Activated CD4-positive, alpha-beta T cell treated with anti-CD3 and anti-CD28 coated beads for 36 hours (primary cell): ENCODE results near the gene ZNF264. TPM values are rescaled to one million over a fixed set of nuclear protein-coding genes. Genes with fewer than 3 reads are reported as not detected.
"Not testable (repeated sequence)": the region's sequence is repeated elsewhere in the genome, so short reads cannot be mapped to it uniquely, and the experiment has no call there.

ENCODE experiments used
- ATAC-seq: fragments of 200-7000 bp; cut with Tn5 transposase; one replicate; pipeline ENCODE4 v1.10.0; 2021; ENCODE audit warnings: mild to moderate bottlenecking, moderate library complexity
- CTCF ChIA-PET: fragments of 350-600 bp; sonication (Branson Sonifier 250); formaldehyde crosslinking; loops from one replicate; lab custom pipeline; 2021; ENCODE audit warnings: antibody characterized with exemption; lab: Charles Lee
- POLR2A ChIA-PET: fragments of 350-600 bp; sonication (Branson Sonifier 250); formaldehyde crosslinking; loops from one replicate; lab custom pipeline; 2021; ENCODE audit warnings: antibody characterized with exemption, inconsistent platforms; lab: Charles Lee
- DNase-seq: peaks from one replicate; pipeline ENCODE4 v3.0.0-alpha.2; 2020
- H3K27ac Mint-ChIP-seq: one replicate; pipeline ENCODE4 v1.8.0; 2021; ENCODE audit warnings: mixed read lengths
- H3K27me3 Mint-ChIP-seq: one replicate; pipeline ENCODE4 v1.8.0; 2021; ENCODE audit warnings: mixed read lengths
- H3K36me3 Mint-ChIP-seq: one replicate; pipeline ENCODE4 v1.8.0; 2021; ENCODE audit warnings: low read depth, mixed read lengths
- H3K4me1 Mint-ChIP-seq: one replicate; pipeline ENCODE4 v1.8.0; 2021; ENCODE audit warnings: mixed read lengths
- H3K4me3 Mint-ChIP-seq: one replicate; pipeline ENCODE4 v1.8.0; 2021; ENCODE audit warnings: mild to moderate bottlenecking, moderate library complexity, mixed read lengths
- H3K9me3 Mint-ChIP-seq: one replicate; pipeline ENCODE4 v1.8.0; 2021; ENCODE audit warnings: low read depth, mixed read lengths
- intact Hi-C, 2 experiments: fragments of 100-400 bp; cut with DNase I in 1 of 2; cut with micrococcal nuclease in 1 of 2; formaldehyde crosslinking; loops; one replicate each; pipeline versions ENCODE4 v1.14.2 to v1.15.1; 2022 to 2024; cut with DNase I, micrococcal nuclease
- total RNA-seq, 2 experiments: library from RNA; stranded (reverse); gene quantifications; one replicate each; pipeline ENCODE4 v1.2.3, GENCODE V29; 2021

The ZNF264 gene
- total RNA-seq: 10 to 100 TPM; 14.8 to 21.1 TPM

DNA sequence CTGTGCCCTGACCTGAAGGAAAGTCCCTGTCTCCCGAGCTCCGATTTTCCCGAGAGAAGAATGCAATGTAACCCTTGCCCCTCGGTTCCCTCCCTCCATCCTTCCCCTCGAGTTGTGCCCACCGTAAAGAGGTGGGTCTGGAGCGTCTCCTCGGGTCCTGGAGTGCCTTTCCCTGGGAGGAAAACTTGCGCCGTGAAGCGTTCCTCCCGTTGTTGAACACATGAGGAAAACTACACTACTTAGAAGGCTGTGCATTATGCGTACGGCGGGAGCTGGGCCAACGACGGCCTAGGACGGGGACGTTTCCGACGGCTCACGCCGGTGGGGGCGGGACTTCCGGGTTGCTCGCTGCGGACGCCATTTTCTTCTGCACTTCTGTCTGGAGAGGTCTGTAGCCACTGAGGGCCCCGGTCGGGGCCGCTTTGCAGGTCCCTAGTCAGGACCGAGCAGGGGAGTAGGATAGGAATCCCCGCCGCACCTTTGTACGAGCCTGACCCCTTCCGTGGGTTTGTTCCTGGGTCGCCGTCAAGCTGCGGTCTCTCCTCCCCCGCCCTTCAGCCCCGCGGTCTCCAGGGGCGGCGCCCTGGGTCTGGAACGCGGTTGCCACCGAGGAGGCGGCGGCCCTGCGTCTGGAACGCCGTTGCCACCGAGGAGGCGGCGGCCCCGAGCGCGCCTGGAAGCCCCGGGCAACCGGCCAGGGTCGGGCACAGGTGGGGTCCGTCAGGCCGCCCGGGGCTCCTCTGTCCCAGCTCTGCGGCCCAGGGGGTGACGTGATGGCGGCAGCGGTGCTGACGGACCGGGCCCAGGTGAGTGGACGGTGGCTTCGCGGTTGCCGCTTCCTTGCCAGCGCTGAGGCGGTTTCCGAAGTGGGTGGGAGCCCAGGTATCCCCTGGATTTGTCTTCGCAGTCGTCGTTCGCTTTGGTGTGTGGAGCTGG is at the start of gene ZNF264:
Gene ZNF264 (plus strand): TSS at position 360 of the 936 bp plus-strand sequence. CDS start 414 bp downstream, at position 774.
- H3K4me3 Mint-ChIP-seq: peak within 1 kb of the TSS; percentile 93
- ATAC-seq (peak; percentile 96), DNase-seq (peak; percentile 93)
- CTCF ChIA-PET: no interaction called here
- H3K27me3 Mint-ChIP-seq: peaks cover 4% of the 10 kb centered on the region
- peaks cover 26% of the 10 kb centered on the region for H3K9me3 Mint-ChIP-seq
- H3K4me1 Mint-ChIP-seq: peaks cover 28% of the 10 kb centered on the region
- peaks cover 75% of the 10 kb centered on the region for H3K36me3 Mint-ChIP-seq
- peak within 1 kb of the TSS; percentile 95 for H3K27ac Mint-ChIP-seq
- POLR2A ChIA-PET: no interaction called here
- intact Hi-C loops: loop anchor here in 1 of 2 experiments (1.0 to 10.0 kb wide), 7 partner anchors 19 to 963 kb away; partner anchors contain the start of genes TRAPPC2B, ZFP28, ZNF329 and ZNF547

DNA sequence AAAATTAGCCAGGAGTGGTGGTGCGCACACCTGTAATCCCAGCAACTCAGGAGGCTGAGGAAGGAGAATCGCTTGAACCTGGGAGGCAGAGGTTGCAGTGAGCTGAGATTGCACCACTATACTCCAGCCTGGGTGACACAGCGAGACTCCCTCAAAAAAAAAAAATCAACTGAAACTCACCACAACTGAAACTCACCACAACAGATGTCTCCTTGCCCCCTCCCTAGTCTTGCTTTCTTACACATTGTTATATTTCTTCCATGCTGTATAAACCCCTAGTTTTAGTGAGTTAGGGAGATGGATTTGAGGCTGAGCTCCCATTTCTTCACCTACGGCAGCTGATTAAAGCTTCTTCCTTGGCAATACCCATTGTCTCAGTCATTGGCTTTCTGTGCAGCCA is 49.6 kb upstream of the ZNF264 start:
- CTCF ChIA-PET: interaction anchor here (0.6 kb wide), 1 partner anchor 969 kb away, joined by 3 read pairs; no protein-coding TSS in a partner anchor
- Mint-ChIP-seq H3K9me3 (peaks cover 22% of the 10 kb centered on the region), H3K27me3 (no peaks in the 10 kb centered on the region), H3K27ac (no peak overlapping the region), H3K4me3 (no peak overlapping the region), H3K4me1 (no peaks in the 10 kb centered on the region), H3K36me3 (peaks cover 9% of the 10 kb centered on the region)
- intact Hi-C loops: no loop called here
- DNase-seq: no peak
- POLR2A ChIA-PET: no interaction called here
- no peak for ATAC-seq

DNA sequence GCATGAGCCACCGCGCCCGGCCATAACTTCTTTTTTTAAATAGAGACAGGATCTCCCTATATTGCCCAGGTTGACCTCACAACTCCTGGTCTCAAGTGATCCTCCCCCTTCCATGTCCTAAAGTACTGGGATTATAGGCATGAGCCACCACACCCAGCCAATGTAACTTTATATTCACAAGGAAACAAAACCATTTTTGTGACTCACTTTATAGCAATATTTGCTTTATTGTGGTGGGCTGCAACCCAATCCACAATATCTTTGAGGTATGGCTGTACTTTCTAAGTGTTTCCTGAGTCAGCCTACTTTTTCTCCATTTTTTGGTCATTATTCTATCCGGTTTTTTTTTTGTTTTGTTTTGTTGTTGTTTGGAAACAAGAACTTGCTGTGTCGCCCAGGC is 38.4 kb upstream of the ZNF264 start:
- H3K4me3 Mint-ChIP-seq: no peak overlapping the region
- H3K36me3 Mint-ChIP-seq: peaks cover 1% of the 10 kb centered on the region
- H3K27ac Mint-ChIP-seq: no peak overlapping the region
- no peaks in the 10 kb centered on the region for H3K4me1 Mint-ChIP-seq
- POLR2A ChIA-PET: no interaction called here
- no peak for DNase-seq
- H3K27me3 Mint-ChIP-seq: peaks cover 2% of the 10 kb centered on the region
- intact Hi-C loops: no loop called here
- no peak for ATAC-seq
- CTCF ChIA-PET: no interaction called here
- H3K9me3 Mint-ChIP-seq: peaks cover 25% of the 10 kb centered on the region

DNA sequence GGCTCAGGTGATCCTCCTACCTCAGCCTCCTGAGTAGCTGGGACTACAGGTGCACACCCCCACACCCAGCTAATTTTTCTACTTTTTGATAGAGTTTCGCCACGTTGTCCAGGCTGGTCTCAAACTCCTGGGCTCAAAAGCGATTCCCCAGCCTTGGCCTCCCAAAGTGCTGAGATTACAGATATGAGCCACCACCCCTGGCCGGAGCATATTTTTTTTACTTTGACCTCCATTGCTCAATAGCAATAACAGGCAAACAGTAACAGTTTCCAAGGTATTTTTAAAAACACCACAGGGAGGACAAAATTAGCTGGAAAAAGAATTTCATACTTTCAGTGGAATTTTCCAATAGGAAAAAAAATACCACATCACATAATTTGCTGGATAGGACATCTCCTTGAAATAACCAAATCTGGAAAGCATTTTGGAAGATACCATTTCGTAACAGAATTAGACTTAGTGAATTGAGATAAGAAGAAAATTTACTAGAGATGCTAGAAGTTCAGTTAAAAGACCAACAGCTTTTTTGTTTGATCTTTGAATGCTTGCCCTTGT is 29.2 kb upstream of the ZNF264 start:
- H3K9me3 Mint-ChIP-seq: peaks cover 18% of the 10 kb centered on the region
- intact Hi-C loops: no loop called here
- ChIA-PET CTCF (interaction anchor here (0.6 kb wide), 1 partner anchor 275 kb away, joined by 3 read pairs; no protein-coding TSS in a partner anchor), POLR2A (no interaction called here)
- H3K27me3 Mint-ChIP-seq: peaks cover 2% of the 10 kb centered on the region
- H3K4me1 Mint-ChIP-seq: no peaks in the 10 kb centered on the region
- no peak overlapping the region for H3K27ac Mint-ChIP-seq
- ATAC-seq (no peak), DNase-seq (no peak)
- peaks cover 6% of the 10 kb centered on the region for H3K36me3 Mint-ChIP-seq
- H3K4me3 Mint-ChIP-seq: no peak overlapping the region

DNA sequence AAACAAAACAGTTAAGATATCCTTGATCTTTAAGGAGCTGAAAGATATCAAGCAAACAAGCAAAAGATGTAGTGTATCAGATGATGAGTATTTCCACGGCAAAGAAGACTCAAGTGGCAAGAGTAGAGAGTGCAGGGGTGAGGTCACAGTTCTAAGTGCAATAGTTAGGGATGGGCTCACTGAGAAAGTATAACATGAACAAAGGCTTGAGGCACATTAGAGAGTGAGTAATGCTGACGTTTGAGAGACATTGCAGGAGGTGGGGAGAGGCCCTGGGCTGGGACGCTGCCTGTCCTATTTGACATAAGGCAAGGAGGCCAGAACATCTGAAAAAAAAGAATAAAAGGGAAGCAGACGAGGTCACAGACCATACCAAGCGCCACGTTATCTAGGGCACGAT is 25.5 kb upstream of the ZNF264 start:
- CTCF ChIA-PET: no interaction called here

DNA sequence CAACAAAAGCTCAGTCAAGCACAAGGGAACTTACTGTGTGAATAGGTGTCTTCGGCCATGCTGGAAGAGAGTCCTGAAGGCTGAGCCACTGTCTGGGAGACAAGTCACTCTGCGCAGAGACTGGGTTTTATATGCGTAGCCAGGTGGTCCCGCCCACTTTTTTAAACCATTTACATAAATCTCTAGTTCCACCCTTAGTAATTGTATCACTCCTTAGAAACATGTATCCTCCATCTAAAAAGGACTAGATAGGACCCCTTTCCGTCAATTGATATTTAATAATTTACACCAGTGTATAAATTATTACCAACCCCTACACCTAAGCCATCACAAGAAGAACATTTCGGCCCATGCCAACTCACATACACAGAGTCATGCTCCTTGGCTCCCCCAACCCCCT is 23.9 kb upstream of the ZNF264 start, which contains the start of gene DUXA:
Gene DUXA (minus strand): TSS at position 101 of the 400 bp plus-strand sequence. CDS start 42 bp downstream, at position 59.
- peaks cover 10% of the 10 kb centered on the region for H3K36me3 Mint-ChIP-seq
- no peak within 1 kb of the TSS for H3K27ac Mint-ChIP-seq
- POLR2A ChIA-PET: no interaction called here

More for the DNA sequence above, 25.5 kb upstream of the ZNF264 start:
- H3K4me1 Mint-ChIP-seq: no peaks in the 10 kb centered on the region
- no peak overlapping the region for H3K4me3 Mint-ChIP-seq
- no peak overlapping the region for H3K27ac Mint-ChIP-seq
- H3K27me3 Mint-ChIP-seq: peaks cover 2% of the 10 kb centered on the region
- ATAC-seq (no peak), DNase-seq (no peak)
- POLR2A ChIA-PET: no interaction called here
- peaks cover 13% of the 10 kb centered on the region for H3K9me3 Mint-ChIP-seq
- intact Hi-C loops: no loop called here
- peaks cover 4% of the 10 kb centered on the region for H3K36me3 Mint-ChIP-seq

DNA sequence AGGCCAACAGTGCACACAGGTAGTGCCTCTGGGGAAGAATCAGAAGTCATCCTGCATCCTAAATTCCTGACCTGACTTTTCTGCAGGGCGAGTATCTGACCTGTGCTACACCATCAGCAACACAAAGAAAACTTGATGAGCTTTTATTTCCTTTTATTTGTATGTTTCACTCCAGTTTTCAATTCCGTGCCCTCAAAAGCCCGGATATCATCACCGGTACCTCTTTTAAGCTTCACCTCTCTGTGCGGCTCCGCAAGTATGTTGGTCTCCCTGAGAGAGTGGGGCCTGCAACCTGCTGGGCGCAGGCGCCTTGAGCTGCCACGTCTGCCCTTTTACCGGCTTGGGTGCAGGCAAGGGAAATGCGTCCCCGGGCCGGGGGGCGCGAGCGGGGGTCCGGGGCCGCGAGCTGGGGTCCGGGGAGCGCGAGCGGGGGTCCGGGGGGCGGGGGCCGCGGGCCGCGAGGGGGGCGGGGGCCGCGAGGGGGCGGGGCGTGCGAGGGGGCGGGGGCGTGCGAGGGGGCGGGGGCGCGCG is 19.7 kb upstream of the ZNF264 start:
- Mint-ChIP-seq H3K9me3 (peaks cover 28% of the 10 kb centered on the region), H3K4me1 (peaks cover 10% of the 10 kb centered on the region), H3K27me3 (peaks cover 19% of the 10 kb centered on the region), H3K4me3 (peak overlapping the region; percentile 41), H3K27ac (no peak overlapping the region), H3K36me3 (peaks cover 25% of the 10 kb centered on the region)
- ChIA-PET POLR2A (no interaction called here), CTCF (no interaction called here)
- DNase-seq: peak; percentile 39
- ATAC-seq: peak; percentile 60
- intact Hi-C loops: loop anchor here in 1 of 2 experiments (1.0 kb wide), 1 partner anchor 20 kb away; the partner anchor contains the start of gene ZNF264

More for the DNA sequence above, 23.9 kb upstream of the ZNF264 start, which contains the start of gene DUXA:
- intact Hi-C loops: no loop called here
- CTCF ChIA-PET: no interaction called here
- Mint-ChIP-seq H3K4me3 (no peak within 1 kb of the TSS), H3K9me3 (peaks cover 16% of the 10 kb centered on the region), H3K27me3 (peaks cover 5% of the 10 kb centered on the region), H3K4me1 (peaks cover 7% of the 10 kb centered on the region)
- no peak for DNase-seq
- ATAC-seq: no peak

DNA sequence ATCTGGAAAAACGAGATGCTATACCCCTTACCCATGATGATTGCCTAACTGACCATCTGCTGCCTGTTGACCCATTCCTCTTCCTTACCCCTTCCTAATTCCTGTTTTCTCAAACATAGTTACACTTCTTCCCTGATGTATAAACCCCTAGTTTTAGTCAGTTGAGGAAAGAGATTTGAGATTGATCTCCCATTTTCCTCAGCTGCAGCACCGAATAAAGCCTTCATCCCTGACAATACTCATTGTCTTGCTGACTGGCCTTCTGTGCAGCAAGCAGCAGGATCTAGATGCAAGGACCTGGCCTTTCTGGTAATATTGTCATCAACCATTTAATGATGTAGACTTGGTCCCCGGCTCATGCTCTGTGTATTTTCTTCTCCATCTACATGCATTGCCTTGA is 999 bp upstream of the ZNF264 start:
- ChIA-PET CTCF (no interaction called here), POLR2A (no interaction called here)
- Mint-ChIP-seq H3K9me3 (peaks cover 22% of the 10 kb centered on the region), H3K27ac (peak overlapping the region; percentile 95), H3K27me3 (peaks cover 7% of the 10 kb centered on the region), H3K4me3 (peak overlapping the region; percentile 93), H3K4me1 (peaks cover 28% of the 10 kb centered on the region), H3K36me3 (peaks cover 64% of the 10 kb centered on the region)
- intact Hi-C loops: loop anchor here in 1 of 2 experiments (5.0 to 10.0 kb wide), 2 partner anchors 653 to 964 kb away; partner anchors contain the start of genes ZFP28 and ZNF329
- DNase-seq (no peak), ATAC-seq (no peak)

DNA sequence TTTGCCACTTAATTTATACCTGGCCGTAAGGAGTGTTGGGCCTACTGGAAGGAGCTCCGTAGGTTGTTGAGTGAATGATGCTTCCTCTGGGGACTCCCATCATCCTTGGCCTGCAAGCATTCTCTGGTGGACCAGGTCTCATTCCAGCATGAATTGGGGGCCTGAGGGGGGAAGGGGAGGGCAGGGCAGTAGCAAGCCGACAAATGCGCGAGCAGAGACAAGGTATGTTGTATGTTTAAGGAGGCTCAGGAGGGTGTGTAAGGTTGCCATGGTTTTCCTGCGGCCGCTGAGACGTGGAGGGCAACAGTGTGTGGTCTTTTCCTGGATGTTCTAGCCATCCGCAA is 749 bp downstream of the ZNF264 start:
- ChIA-PET POLR2A (no interaction called here), CTCF (interaction anchor here (0.7 kb wide), 1 partner anchor 716 kb away, joined by 4 read pairs; no protein-coding TSS in a partner anchor)
- peaks cover 4% of the 10 kb centered on the region for H3K27me3 Mint-ChIP-seq
- H3K9me3 Mint-ChIP-seq: peaks cover 31% of the 10 kb centered on the region
- peaks cover 81% of the 10 kb centered on the region for H3K36me3 Mint-ChIP-seq
- H3K4me3 Mint-ChIP-seq: peak overlapping the region; percentile 93
- H3K4me1 Mint-ChIP-seq: peaks cover 28% of the 10 kb centered on the region
- no peak for ATAC-seq
- intact Hi-C loops: loop anchor here in 1 of 2 experiments (5.0 to 10.0 kb wide), 2 partner anchors 655 to 963 kb away; partner anchors contain the start of genes ZFP28 and ZNF329
- DNase-seq: no peak
- H3K27ac Mint-ChIP-seq: peak overlapping the region; percentile 91

DNA sequence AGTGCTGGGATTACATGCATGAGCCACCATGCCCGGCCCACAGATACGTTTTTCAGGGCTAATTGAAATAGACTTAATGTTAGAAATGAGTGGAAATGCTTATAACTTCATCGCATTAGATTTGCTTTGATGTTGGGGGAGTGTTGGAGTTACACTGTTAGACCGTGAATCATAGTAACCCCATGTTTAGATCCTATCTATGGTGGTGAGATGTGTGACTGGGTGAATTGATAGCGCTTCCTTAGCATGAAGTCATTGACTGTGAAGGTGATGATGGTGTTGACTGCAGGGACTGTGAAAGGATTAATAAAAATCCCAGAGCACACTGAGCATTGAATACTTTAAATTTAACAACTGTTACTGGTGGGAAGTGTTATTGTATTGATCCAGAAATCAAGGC is 1.7 kb downstream of the ZNF264 start:
- Mint-ChIP-seq H3K27ac (peak overlapping the region; percentile 91), H3K27me3 (no peaks in the 10 kb centered on the region), H3K9me3 (peaks cover 25% of the 10 kb centered on the region), H3K36me3 (peaks cover 86% of the 10 kb centered on the region), H3K4me1 (peaks cover 28% of the 10 kb centered on the region), H3K4me3 (peak overlapping the region; percentile 93)
- ATAC-seq (peak; percentile 47), DNase-seq (no peak)
- intact Hi-C loops: loop anchor here in 1 of 2 experiments (5.0 to 10.0 kb wide), 2 partner anchors 656 to 962 kb away; partner anchors contain the start of genes ZFP28 and ZNF329
- ChIA-PET POLR2A (interaction anchor here (0.6 kb wide), 1 partner anchor 42 kb away, joined by 3 read pairs; no protein-coding TSS in a partner anchor), CTCF (no interaction called here)

DNA sequence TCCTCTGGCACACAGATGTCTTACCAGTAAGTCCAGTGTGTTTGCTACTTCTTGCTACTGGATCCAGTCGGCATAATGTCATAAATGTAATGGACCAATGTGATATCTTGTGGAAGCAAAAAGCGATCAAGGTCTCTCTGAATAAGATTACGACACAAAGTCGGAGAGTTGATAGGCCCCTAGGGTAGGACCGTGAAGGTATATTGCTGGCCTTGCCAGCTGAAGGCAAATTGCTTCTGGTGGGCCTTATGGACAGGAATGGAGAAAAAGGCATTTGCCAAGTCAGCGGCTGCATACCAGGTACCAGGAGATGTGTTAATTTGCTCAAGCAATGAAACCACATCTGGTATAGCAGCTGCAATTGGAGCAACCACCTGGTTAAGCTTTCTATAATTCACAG is 6.6 kb downstream of the ZNF264 start:
- CTCF ChIA-PET, DNase-seq, POLR2A ChIA-PET, H3K27ac Mint-ChIP-seq, ATAC-seq, H3K4me3 Mint-ChIP-seq, H3K27me3 Mint-ChIP-seq: not testable (repeated sequence)
- Mint-ChIP-seq H3K36me3 (peaks cover 95% of the 10 kb centered on the region), H3K4me1 (peaks cover 10% of the 10 kb centered on the region), H3K9me3 (peaks cover 22% of the 10 kb centered on the region)
- intact Hi-C loops: loop anchor here in 1 of 2 experiments (10.0 kb wide), 1 partner anchor 957 kb away; the partner anchor contains the start of gene ZNF329
